Measurements from ENCODE around the gene TSPO2. TPM values are rescaled to one million over a fixed set of nuclear protein-coding genes. Genes with fewer than 3 reads are reported as not detected.
A peak's percentile ranks its signal among the peaks of the same experiment; 100 is the strongest.

The TSPO2 gene
- total RNA-seq, 1 donor from 2014 or later, result not detected

DNA sequence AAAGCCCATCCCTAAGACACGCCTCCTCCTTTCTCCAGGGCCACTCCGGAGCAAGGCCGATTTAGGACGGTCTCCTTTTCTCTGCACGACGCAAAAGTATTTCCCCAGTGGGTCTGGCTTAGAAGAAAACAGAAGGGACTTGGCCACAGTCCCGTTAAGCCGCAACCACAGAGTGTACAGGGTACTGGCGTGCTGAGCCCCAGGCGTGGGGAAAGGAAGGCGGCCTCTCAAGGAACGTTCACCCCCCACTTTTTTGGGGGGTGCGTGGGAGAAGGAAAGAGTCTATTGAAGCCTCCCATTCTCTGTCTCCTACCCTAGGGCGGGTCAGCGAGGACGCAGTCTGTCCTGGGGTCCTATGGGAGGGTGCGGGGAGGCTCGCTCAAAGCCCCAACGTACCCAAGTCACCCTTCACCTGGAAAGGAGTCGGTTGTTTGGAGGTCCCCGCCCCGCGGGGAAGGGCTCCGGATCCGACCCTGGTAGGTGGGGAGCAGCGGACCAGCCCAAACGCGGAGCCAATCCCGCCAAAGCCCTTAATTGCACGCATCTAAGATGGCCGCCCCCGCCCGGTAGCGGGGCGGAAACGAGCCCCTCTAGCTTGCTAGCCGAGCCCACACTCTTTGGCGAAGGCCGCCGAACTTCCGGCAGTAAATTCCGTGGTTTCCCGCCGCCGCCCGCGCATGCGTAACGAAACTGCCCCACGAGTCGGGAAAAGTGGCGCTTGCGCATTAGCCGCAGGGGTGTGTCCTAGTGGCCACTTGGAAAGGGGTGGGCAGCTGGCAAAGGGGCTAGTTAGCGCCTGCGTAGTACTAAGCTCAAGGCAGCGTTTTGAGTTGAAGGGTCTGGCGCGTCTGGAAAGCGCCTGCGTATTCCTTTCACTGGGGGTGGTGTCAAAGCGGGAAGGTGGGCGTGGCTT is 29.9 kb downstream of the TSPO2 start, which contains the start of gene OARD1:
Gene OARD1 (minus strand): TSS at position 434 of the 913 bp plus-strand sequence. CDS start 722 bp downstream, outside the sequence.
- DNase-seq (ENCODE audit: low spot score), result peak; percentile 99
- intact Hi-C loops (cut with DNase I), result loop anchor here (1.0 to 2.0 kb wide), 2 partner anchors 19 to 43 kb away; partner anchors contain the start of gene APOBEC2

DNA sequence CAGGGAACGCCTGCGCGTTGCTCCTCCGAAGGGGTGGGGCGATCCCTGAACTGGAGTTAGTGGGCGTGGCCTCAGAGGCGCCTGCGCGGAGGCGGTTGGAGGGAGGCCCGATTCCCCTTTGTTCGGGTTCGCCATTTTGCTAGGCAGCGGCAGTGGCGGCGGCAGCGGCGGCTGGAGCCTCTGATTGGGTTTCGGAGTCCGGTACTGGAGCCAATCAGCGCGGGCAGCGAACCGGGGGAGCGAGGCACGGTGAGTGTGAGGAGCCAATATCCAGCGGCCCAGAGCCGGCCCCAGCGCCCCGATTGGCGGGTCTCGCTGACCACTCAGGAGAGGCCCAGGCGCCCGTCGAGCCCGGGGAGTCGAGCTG is 30.6 kb downstream of the TSPO2 start, which contains the start of gene NFYA:
Gene NFYA (plus strand): TSS at position 139 of the 367 bp plus-strand sequence. CDS start 6,116 bp downstream, outside the sequence.
- intact Hi-C loops (cut with DNase I), result loop anchor here (1.0 kb wide), 1 partner anchor 20 kb away; the partner anchor contains the start of gene APOBEC2
- peak; percentile 100 for DNase-seq (ENCODE audit: low spot score)

DNA sequence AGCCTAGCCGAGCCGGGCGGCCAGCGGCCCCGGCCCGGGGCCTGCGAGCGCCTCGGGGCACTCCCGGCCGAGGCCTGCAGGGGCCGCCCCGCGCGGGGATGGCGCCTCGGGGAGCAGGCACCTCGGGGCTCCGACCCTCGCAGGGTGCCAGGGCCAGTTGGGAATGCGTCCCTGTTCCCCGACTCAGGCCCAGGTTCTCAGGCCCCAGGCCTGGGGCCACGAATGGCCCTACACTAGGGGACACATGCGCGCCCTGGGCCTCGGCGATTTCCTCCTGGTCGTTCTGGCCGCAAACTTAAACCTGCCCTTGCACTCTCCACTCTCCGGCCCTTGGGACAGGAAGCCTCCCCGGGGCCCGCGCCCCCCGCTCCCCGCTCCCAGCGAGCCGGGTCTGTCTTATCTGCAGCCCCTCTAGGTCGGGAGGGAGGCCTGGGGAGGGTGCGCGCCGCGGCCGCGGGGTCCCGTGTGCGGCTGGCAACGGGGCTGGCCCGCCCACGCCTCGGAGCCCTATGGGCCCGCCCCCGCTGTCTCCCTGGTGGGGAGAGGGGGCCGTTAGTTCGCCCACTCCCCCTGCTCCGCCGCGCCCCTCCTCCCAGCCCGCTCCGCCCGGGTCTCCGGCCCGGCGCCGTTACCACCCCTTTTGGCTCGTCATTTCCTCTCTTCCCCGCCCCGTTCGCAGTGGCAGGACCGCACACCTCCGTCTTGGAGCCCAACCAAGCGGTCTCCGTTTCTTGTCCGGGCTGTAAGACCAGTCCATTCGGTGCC is 31.1 kb downstream of the TSPO2 start:
- intact Hi-C loops (cut with DNase I), result no loop called here
- DNase-seq (ENCODE audit: low spot score), result peak; percentile 95

- intact Hi-C loops (cut with DNase I), result no loop called here
- DNase-seq (ENCODE audit: low spot score), result no peak
Measured at GRCh38 chr6:41073968-41074691, 31.9 kb downstream of the TSPO2 start.

DNA sequence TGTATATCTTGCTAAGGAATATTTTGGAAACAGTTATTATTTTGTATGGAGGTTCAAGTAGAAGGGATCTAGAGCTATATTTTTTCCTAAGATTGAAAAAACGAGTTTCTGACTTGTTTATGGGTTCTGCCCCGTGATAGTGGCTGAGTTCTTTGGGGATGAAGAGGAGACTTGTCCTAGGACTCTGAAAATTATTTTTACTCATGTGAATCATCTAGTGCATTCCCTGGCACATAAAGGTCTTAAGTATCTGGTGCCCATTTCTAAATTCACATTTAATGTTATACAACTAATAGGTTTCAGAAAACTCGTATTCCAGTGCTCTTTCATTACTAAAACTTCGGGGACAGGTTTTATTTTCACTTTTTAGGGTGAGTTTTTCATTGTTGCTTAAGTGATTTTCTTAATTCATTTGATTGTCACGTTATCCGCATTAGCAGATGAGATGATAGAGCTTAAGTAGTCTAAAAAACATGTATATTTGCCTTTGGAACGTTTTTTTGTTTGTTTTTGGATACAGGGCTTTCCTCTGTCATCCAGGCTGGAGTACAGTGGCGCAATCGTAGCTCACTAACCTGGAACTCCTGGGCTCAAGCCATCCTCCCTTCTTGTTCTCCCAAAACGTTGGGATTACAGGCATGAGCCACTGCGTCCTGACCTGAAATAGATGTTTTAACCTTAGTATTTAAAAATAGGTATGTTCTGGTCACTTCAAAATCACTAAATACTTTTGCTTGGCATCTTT is 32.6 kb downstream of the TSPO2 start:
- intact Hi-C loops (cut with DNase I), result no loop called here
- no peak for DNase-seq (ENCODE audit: low spot score)

GRCh38 chr6:41075651-41076626 is 33.7 kb downstream of the TSPO2 start:
- DNase-seq (ENCODE audit: low spot score), result no peak
- intact Hi-C loops (cut with DNase I), result no loop called here

DNA sequence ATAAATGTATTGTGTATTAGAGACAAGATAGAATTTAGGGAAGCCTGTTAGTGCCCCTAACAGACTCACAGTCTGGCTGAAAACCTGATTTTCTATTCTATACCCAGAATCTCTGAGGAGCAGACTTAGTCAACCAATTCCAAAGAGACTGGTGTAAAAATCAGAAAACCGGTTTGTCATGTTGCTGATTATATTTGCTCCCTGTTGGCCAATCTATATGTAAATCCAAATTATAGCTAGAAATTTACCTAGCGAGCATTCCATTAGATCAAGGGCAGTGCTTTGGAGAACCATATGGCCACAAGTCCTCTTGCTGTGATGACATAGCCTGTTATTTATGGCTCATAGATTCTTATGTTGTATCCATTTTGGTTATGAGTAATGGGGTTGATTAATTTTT is 35.3 kb downstream of the TSPO2 start:
- no peak for DNase-seq (ENCODE audit: low spot score)
- intact Hi-C loops (cut with DNase I), result no loop called here

DNA sequence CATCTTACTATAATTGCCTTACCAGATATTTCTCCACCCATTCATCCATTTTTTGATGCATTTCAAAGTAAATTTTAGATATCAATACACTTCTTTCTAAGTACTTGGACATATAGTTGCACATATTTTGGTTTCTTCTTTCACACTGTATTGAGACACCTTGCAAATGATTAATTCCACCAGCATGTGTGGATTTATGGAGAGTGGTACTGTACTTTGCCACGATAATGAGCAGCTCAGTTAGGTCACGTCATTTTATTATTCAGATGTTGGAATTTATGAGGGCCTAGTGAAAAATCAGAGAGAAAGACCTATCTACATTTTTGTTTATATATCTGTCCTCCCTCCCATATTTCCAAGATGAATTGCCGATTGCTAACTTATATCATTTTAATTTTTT is 35.8 kb downstream of the TSPO2 start:
- intact Hi-C loops (cut with DNase I), result no loop called here
- no peak for DNase-seq (ENCODE audit: low spot score)

DNA sequence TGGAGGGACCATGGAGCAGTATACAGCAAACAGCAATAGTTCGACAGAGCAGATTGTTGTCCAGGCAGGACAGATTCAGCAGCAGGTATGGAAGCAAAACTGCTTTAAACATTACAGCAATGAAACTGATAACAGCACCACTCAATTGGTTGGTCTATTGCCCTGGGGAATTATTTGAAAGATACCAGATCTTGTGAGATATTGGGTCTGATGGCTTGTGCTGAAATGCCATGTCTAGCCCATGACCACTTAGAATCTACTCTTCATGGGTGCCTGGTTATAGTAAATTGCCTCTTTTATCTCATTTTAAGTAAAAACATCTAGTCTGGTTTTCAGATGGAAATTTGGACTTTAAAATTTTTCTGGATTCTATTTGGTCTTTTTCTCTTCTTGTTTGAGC is 36.8 kb downstream of the TSPO2 start:
- intact Hi-C loops (cut with DNase I), result no loop called here
- no peak for DNase-seq (ENCODE audit: low spot score)

DNA sequence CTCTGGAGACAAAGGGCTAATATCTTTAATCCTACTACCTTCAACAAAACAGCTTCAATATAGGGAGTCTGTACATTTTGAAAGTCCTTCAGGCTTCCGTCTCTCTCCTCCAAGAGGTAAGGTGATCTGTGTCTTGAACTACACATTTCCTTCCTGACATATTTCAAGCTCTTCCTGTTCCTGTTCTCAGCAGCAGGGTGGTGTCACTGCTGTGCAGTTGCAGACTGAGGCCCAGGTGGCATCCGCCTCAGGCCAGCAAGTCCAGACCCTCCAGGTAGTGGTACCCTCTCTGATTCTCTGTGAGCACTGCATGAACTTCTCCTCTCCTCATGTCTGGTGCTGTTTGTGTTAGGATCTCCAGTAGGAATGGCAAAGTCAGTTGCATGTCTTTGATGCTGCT is 38.4 kb downstream of the TSPO2 start:
- intact Hi-C loops (cut with DNase I), result no loop called here
- no peak for DNase-seq (ENCODE audit: low spot score)

DNA sequence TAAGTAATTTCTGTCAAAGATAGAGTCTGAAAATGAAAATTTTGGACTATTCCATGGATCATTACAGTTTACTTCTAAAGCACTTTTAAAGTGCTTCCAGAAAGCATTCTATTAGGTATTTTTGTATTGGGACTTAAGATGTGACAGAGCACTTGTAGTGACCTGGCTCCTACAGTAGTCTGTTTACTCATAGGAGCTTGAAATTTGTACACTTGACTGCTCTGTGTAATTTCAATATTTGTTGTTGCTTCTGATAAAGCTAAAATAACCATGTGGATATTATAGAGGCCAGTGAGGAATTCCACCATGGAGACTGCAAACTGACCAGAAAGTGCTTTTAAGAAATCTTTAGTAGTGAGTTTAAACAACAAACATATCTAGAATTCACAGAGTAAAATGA is 40.8 kb downstream of the TSPO2 start:
- intact Hi-C loops (cut with DNase I), result no loop called here
- DNase-seq (ENCODE audit: low spot score), result no peak

GRCh38 chr6:41085182-41085581 is 42.9 kb downstream of the TSPO2 start:
- intact Hi-C loops (cut with DNase I), result no loop called here
- no peak for DNase-seq (ENCODE audit: low spot score)

DNA sequence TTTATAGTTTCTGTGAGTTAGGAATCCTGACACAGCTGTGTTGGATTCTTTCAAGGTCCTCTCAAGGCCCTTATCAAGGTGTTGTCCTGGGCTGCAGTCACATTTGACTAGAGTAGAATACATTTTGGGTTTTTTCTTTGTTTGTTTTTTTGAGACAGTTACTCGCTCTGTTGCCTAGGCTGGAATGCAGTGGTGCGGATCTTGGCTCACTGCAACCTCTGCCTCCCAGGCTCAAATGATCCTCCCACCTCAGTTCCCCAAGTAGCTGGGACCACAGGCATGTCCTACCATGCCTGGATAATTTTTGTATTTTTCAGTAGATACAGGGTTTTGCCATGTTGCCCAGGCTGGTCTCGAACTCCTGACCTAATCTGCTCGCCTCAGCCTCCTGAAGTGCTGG is 46.2 kb downstream of the TSPO2 start:
- intact Hi-C loops (cut with DNase I), result no loop called here
- DNase-seq (ENCODE audit: low spot score), result no peak

- intact Hi-C loops (cut with DNase I), result no loop called here
- no peak for DNase-seq (ENCODE audit: low spot score)
Measured at GRCh38 chr6:41090841-41091761, 48.8 kb downstream of the TSPO2 start.

GRCh38 chr6:41092421-41093140 is 50.3 kb downstream of the TSPO2 start:
- no peak for DNase-seq (ENCODE audit: low spot score)
- intact Hi-C loops (cut with DNase I), result no loop called here

DNA sequence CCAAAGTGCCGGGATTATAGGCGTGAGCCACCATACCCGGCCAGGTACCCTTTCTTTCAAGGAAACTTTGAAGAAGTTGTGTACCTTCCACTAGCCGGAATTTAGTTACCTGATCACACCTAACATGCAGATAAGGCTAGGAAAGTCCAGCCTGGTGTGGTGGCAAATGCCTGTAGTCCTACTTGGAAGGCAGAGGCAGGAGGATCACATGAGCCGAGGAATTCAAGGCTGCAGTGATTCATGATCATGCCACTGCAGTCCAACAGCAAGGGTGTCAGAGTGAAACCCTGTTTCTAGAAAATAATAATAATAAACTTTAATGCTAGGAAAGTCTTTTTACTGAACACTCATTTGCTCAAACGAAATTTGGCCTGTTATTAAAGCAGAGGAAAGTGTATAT is 51.5 kb downstream of the TSPO2 start:
- no peak for DNase-seq (ENCODE audit: low spot score)
- intact Hi-C loops (cut with DNase I), result no loop called here
